Adrenal gland (tissue), 12 donors: ENCODE results near the gene RNF41. TPM values are rescaled to one million over a fixed set of nuclear protein-coding genes. Genes with fewer than 3 reads are reported as not detected.

Source experiments
- DNase-seq, 7 donors: peaks; one replicate each; pipeline ENCODE4 v3.0.0-alpha.2; 2019 to 2020
- H3K27ac ChIP-seq, 5 donors: fragments of 200-600 bp; sonication (generic) in 4 of 5; 1 replicate in 3 of 5; 2 replicates in 2 of 5; pipeline versions ENCODE4 v1.5.1 to v1.8.0; 2016 to 2020; ENCODE audit warnings: mild to moderate bottlenecking in 1 of 5
- H3K27me3 ChIP-seq: fragments of 200-600 bp; 2 replicates; pipeline ENCODE4 v1.8.0; 2021
- H3K36me3 ChIP-seq, 2 donors: fragments of 200-600 bp; replicated peaks in 1 of 2; 1 replicate in 1 of 2; 2 replicates in 1 of 2; pipeline versions ENCODE4 v1.5.1 to v1.8.0; 2018 to 2022
- H3K4me1 ChIP-seq, 2 donors: fragments of 200-600 bp; replicated peaks in 1 of 2; 1 replicate in 1 of 2; 2 replicates in 1 of 2; pipeline versions ENCODE4 v1.5.1 to v1.8.0; 2018 to 2021
- H3K4me3 ChIP-seq, 4 donors: fragments of 200-600 bp; sonication (generic) in 3 of 4; one replicate each; pipeline ENCODE4 v1.5.1; 2016 to 2018
- H3K9me3 ChIP-seq, 3 donors: fragments of 200-600 bp; sonication (generic) in 1 of 3; replicated peaks in 1 of 3; 1 replicate in 2 of 3; 2 replicates in 1 of 3; pipeline versions ENCODE4 v1.5.1 to v1.8.0; 2016 to 2021
- CTCF ChIP-seq, 6 experiments: fragments of 450-650 bp in 4 of 6; fragments of 200-600 bp in 2 of 6; sonication (generic) in 1 of 6; IDR thresholded peaks; 1 replicate in 5 of 6; 2 replicates in 1 of 6; pipeline versions ENCODE4 v1.5.1 to v1.8.0; 2016 to 2021; ENCODE audit warnings: antibody characterized with exemption in 6 of 6, mild to moderate bottlenecking in 2 of 6, moderate library complexity in 1 of 6
- POLR2A ChIP-seq, 2 donors: fragments of 450-650 bp; IDR thresholded peaks; one replicate each; pipeline ENCODE4 v1.6.1; 2017; ENCODE audit warnings: antibody characterized with exemption in 2 of 2, mild to moderate bottlenecking in 2 of 2, moderate library complexity in 1 of 2
- WGBS, 4 donors: extraction: QIAGEN DNeasy Blood & Tissue Kit in 2 of 4; methylation state at CpG; one replicate each; pipeline versions ENCODE4 v1.1.5 to v1.1.7; 2013 to 2017; 5-methylcytosine and 5-hydroxymethylcytosine counted together
- intact Hi-C, 2 donors: fragments of 100-400 bp; cut with DNase I; formaldehyde crosslinking; loops; one replicate each; pipeline versions ENCODE4 v1.14.1 to v1.15.0; 2022 to 2023
- polyA plus RNA-seq, 3 donors: library from polyadenylated mRNA; stranded (reverse); fragments of 200-250 nt in 2 of 3; fragments of 350-450 nt in 1 of 3; fragmentation: Illumina TruSeq in 1 of 3; extraction: RNeasy Lipid Tissue Mini Kit (QIAGEN cat#74804) in 1 of 3; gene quantifications; one replicate each; pipeline ENCODE4 v1.2.3, GENCODE V29; 2013 to 2014
- total RNA-seq, 9 donors: library from RNA; depleted of rRNA in 4 of 9; stranded (reverse); fragments of >200 nt in 4 of 9; fragments of 120-200 nt in 1 of 9; fragmentation: NEBNext Ultra II Directional in 1 of 9; extraction: Animal tissue kit (Norgen Biotek cat#: 25700) in 1 of 9; gene quantifications; one replicate each; pipeline versions ENCODE4 v1.1.0 to v1.2.4, GENCODE V29; 2013 to 2023
- donor health status: healthy with polysubstance abuse.
- donor health status: Bipolar disorder and iron deficiency.
- donor health status: DM: yes; HTN: yes; CAD: no.
- donor health status: DM: no; HTN: no; CAD: no.
- donor health status: DM: no; HTN: no; CAD: no.
- donor health status: DM: yes; HTN: yes; CAD: no.

The RNF41 gene
- total and polyA plus RNA-seq, 12 donors, result 13.0 to 90.6 (median 50.8) TPM

- no peaks in the 10 kb centered on the region for H3K4me1 ChIP-seq
- WGBS, 4 donors, result 87 to 96% (median 90%) methylated on average over 3 of the region's 3 CpGs
- H3K27me3 ChIP-seq, result no peaks in the 10 kb centered on the region
- no peak for TF ChIP-seq POLR2A (IDR thresholded peaks at IDR 0.05)
- TF ChIP-seq CTCF (IDR thresholded peaks at IDR 0.05), result no peak
- no peaks in the 10 kb centered on the region for H3K9me3 ChIP-seq
- peaks cover 0 to 96% of the 10 kb centered on the region in 2 donors for H3K36me3 ChIP-seq
- DNase-seq, result no peak
- intact Hi-C loops, result no loop called here
- no peak overlapping the region for H3K4me3 ChIP-seq
- no peak overlapping the region for H3K27ac ChIP-seq
Measured at GRCh38 chr12:56178347-56178746, 43.4 kb downstream of the RNF41 start.

GRCh38 chr12:56172839-56173238, 48.9 kb downstream of the RNF41 start:
- TF ChIP-seq CTCF (IDR thresholded peaks at IDR 0.05), result no peak
- Histone ChIP-seq H3K36me3 (peaks cover 0 to 97% of the 10 kb centered on the region in 2 donors), H3K27me3 (no peaks in the 10 kb centered on the region), H3K9me3 (no peaks in the 10 kb centered on the region), H3K4me3 (no peak overlapping the region), H3K4me1 (no peaks in the 10 kb centered on the region), H3K27ac (no peak overlapping the region)
- DNase-seq, result no peak
- WGBS, 4 donors, result 85 to 92% (median 86%) methylated on average over 5 to 7 of the region's 7 CpGs
- intact Hi-C loops, result no loop called here

- DNase-seq, result no peak
- H3K36me3 ChIP-seq, result peaks cover 0 to 97% of the 10 kb centered on the region in 2 donors
- TF ChIP-seq POLR2A (IDR thresholded peaks at IDR 0.05) (no peak), CTCF (IDR thresholded peaks at IDR 0.05) (no peak)
Measured at GRCh38 chr12:56169229-56169759, 52.4 kb downstream of the RNF41 start.

GRCh38 chr12:56165369-56165768, 56.4 kb downstream of the RNF41 start:
- Histone ChIP-seq H3K4me3 (no peak overlapping the region), H3K4me1 (peaks cover 11 to 13% of the 10 kb centered on the region in 2 donors), H3K9me3 (no peaks in the 10 kb centered on the region), H3K27me3 (no peaks in the 10 kb centered on the region), H3K27ac (no peak overlapping the region), H3K36me3 (peaks cover 0 to 97% of the 10 kb centered on the region in 2 donors)
- TF ChIP-seq CTCF (IDR thresholded peaks at IDR 0.05), result no peak
- no peak for TF ChIP-seq POLR2A (IDR thresholded peaks at IDR 0.05)
- 71 to 93% (median 72%) methylated on average over 2 to 4 of the region's 4 CpGs; no CpG with 5 or more reads in 1 of the 4 donors for WGBS, 4 donors
- no peak for DNase-seq
- intact Hi-C loops, result loop anchor here in 1 of 2 donors (5.0 kb wide), 1 partner anchor 143 kb away; the partner anchor contains the start of gene IKZF4

More at GRCh38 chr12:56169229-56169759, 52.4 kb downstream of the RNF41 start:
- H3K27me3 ChIP-seq, result no peaks in the 10 kb centered on the region
- H3K4me3 ChIP-seq, result no peak overlapping the region
- no peaks in the 10 kb centered on the region for H3K4me1 ChIP-seq
- intact Hi-C loops, result loop anchor here in 1 of 2 donors (5.0 kb wide), 1 partner anchor 147 kb away; the partner anchor contains the start of gene IKZF4
- 78 to 87% (median 85%) methylated on average over 11 of the region's 11 CpGs for WGBS, 4 donors
- H3K9me3 ChIP-seq, result no peaks in the 10 kb centered on the region
- no peak overlapping the region for H3K27ac ChIP-seq
